MM.1S (cell line): ENCODE results near the gene PAMR1.

ENCODE experiments used
- CTCF ChIP-seq: fragments of 300-600 bp; sonication (generic); IDR thresholded peaks from 2 replicates; pipeline ENCODE4 v1.5.1; 2016; ENCODE audit warnings: antibody characterized with exemption, low read length, mixed read lengths
- EZH2 ChIP-seq: fragments of 300-600 bp; sonication (generic); optimal IDR thresholded peaks from 2 replicates; pipeline ENCODE3; 2017; ENCODE audit warnings: low read depth, mild to moderate bottlenecking, antibody characterized with exemption, low read length, mixed read lengths

- TF ChIP-seq CTCF, result no peak
- no peak for TF ChIP-seq EZH2
These were observed 2.1 kb downstream of the PAMR1 start for GRCh38 chr11:35523331-35523768.
